ENCODE measurements around the gene SLC13A5.

The SLC13A5 gene

GRCh38 chr17:6713130-6713917 is at the start of gene SLC13A5:
SLC13A5 (minus strand) TSS chr17:6713369; CDS start chr17:6713333, 36 bp downstream.
- DNase-seq (ENCODE audit: low read depth, low spot score) = no peak
- Histone ChIP-seq H3K36me3 (ENCODE audit: insufficient read depth, low read length) (no peaks in the 10 kb centered on the region), H3K27ac (no peak within 1 kb of the TSS), H3K9me3 (ENCODE audit: low read depth, low read length) (no peaks in the 10 kb centered on the region), H3K9ac (ENCODE audit: insufficient read length) (no peak within 1 kb of the TSS), H3K4me3 (no peak within 1 kb of the TSS)
- TF ChIP-seq EZH2 (IDR thresholded peaks at IDR 0.05) = no peak
- TF ChIP-seq POLR2AphosphoS5 (IDR thresholded peaks at IDR 0.05; ENCODE audit: borderline replicate concordance, low read depth, low read length) = no peak
- TF ChIP-seq FOXP2 (optimal IDR thresholded peaks at IDR 0.05; ENCODE audit: control extremely low read depth, extremely low read length, insufficient read depth) = no peak

- Histone ChIP-seq H3K9ac (ENCODE audit: insufficient read length) (no peak overlapping the region), H3K9me3 (ENCODE audit: low read depth, low read length) (no peaks in the 10 kb centered on the region), H3K4me3 (no peak overlapping the region), H3K27ac (no peak overlapping the region), H3K36me3 (ENCODE audit: insufficient read depth, low read length) (no peaks in the 10 kb centered on the region)
- TF ChIP-seq EZH2 (IDR thresholded peaks at IDR 0.05) (no peak), FOXP2 (optimal IDR thresholded peaks at IDR 0.05; ENCODE audit: control extremely low read depth, extremely low read length, insufficient read depth) (no peak), POLR2AphosphoS5 (IDR thresholded peaks at IDR 0.05; ENCODE audit: borderline replicate concordance, low read depth, low read length) (no peak)
- DNase-seq (ENCODE audit: low read depth, low spot score) = no peak
Observed at GRCh38 chr17:6761779-6762178, 48.6 kb upstream of the SLC13A5 start.

- no peak overlapping the region for H3K9ac ChIP-seq (ENCODE audit: insufficient read length)
- no peak for DNase-seq (ENCODE audit: low read depth, low spot score)
- no peak overlapping the region for H3K27ac ChIP-seq
- no peaks in the 10 kb centered on the region for H3K36me3 ChIP-seq (ENCODE audit: insufficient read depth, low read length)
- H3K9me3 ChIP-seq (ENCODE audit: low read depth, low read length) = no peaks in the 10 kb centered on the region
- H3K4me3 ChIP-seq = no peak overlapping the region
- TF ChIP-seq POLR2AphosphoS5 (IDR thresholded peaks at IDR 0.05; ENCODE audit: borderline replicate concordance, low read depth, low read length) (no peak), FOXP2 (optimal IDR thresholded peaks at IDR 0.05; ENCODE audit: control extremely low read depth, extremely low read length, insufficient read depth) (no peak), EZH2 (IDR thresholded peaks at IDR 0.05) (no peak)
Observed at GRCh38 chr17:6757747-6758146, 44.6 kb upstream of the SLC13A5 start.

GRCh38 chr17:6756425-6757031 is 43.4 kb upstream of the SLC13A5 start:
- no peaks in the 10 kb centered on the region for H3K9me3 ChIP-seq (ENCODE audit: low read depth, low read length)
- no peak for DNase-seq (ENCODE audit: low read depth, low spot score)
- TF ChIP-seq EZH2 (IDR thresholded peaks at IDR 0.05) = no peak
- no peak for TF ChIP-seq POLR2AphosphoS5 (IDR thresholded peaks at IDR 0.05; ENCODE audit: borderline replicate concordance, low read depth, low read length)
- no peak for TF ChIP-seq FOXP2 (optimal IDR thresholded peaks at IDR 0.05; ENCODE audit: control extremely low read depth, extremely low read length, insufficient read depth)
- no peak overlapping the region for H3K9ac ChIP-seq (ENCODE audit: insufficient read length)
- no peaks in the 10 kb centered on the region for H3K36me3 ChIP-seq (ENCODE audit: insufficient read depth, low read length)
- H3K4me3 ChIP-seq = no peak overlapping the region
- H3K27ac ChIP-seq = no peak overlapping the region

- TF ChIP-seq EZH2 (IDR thresholded peaks at IDR 0.05) (no peak), POLR2AphosphoS5 (IDR thresholded peaks at IDR 0.05; ENCODE audit: borderline replicate concordance, low read depth, low read length) (no peak), FOXP2 (optimal IDR thresholded peaks at IDR 0.05; ENCODE audit: control extremely low read depth, extremely low read length, insufficient read depth) (no peak)
- Histone ChIP-seq H3K27ac (no peak within 1 kb of the TSS), H3K36me3 (ENCODE audit: insufficient read depth, low read length) (no peaks in the 10 kb centered on the region), H3K9me3 (ENCODE audit: low read depth, low read length) (no peaks in the 10 kb centered on the region), H3K9ac (ENCODE audit: insufficient read length) (no peak within 1 kb of the TSS), H3K4me3 (no peak within 1 kb of the TSS)
- DNase-seq (ENCODE audit: low read depth, low spot score) = no peak
Observed at GRCh38 chr17:6755731-6756184, 42.6 kb upstream of the SLC13A5 start, which contains the start of gene XAF1. XAF1 (plus strand) TSS chr17:6756046; CDS start chr17:6756079, 33 bp downstream.

- Histone ChIP-seq H3K9me3 (ENCODE audit: low read depth, low read length) (no peaks in the 10 kb centered on the region), H3K9ac (ENCODE audit: insufficient read length) (no peak overlapping the region), H3K27ac (no peak overlapping the region), H3K4me3 (no peak overlapping the region), H3K36me3 (ENCODE audit: insufficient read depth, low read length) (no peaks in the 10 kb centered on the region)
- TF ChIP-seq POLR2AphosphoS5 (IDR thresholded peaks at IDR 0.05; ENCODE audit: borderline replicate concordance, low read depth, low read length) (no peak), FOXP2 (optimal IDR thresholded peaks at IDR 0.05; ENCODE audit: control extremely low read depth, extremely low read length, insufficient read depth) (no peak), EZH2 (IDR thresholded peaks at IDR 0.05) (no peak)
- no peak for DNase-seq (ENCODE audit: low read depth, low spot score)
Observed at GRCh38 chr17:6755281-6755680, 42.1 kb upstream of the SLC13A5 start.

- no peak for DNase-seq (ENCODE audit: low read depth, low spot score)
- no peaks in the 10 kb centered on the region for H3K9me3 ChIP-seq (ENCODE audit: low read depth, low read length)
- H3K9ac ChIP-seq (ENCODE audit: insufficient read length) = no peak overlapping the region
- TF ChIP-seq EZH2 (IDR thresholded peaks at IDR 0.05) (no peak), FOXP2 (optimal IDR thresholded peaks at IDR 0.05; ENCODE audit: control extremely low read depth, extremely low read length, insufficient read depth) (no peak), POLR2AphosphoS5 (IDR thresholded peaks at IDR 0.05; ENCODE audit: borderline replicate concordance, low read depth, low read length) (no peak)
- H3K4me3 ChIP-seq = no peak overlapping the region
- H3K36me3 ChIP-seq (ENCODE audit: insufficient read depth, low read length) = no peaks in the 10 kb centered on the region
- H3K27ac ChIP-seq = no peak overlapping the region
Observed at GRCh38 chr17:6753546-6753945, 40.4 kb upstream of the SLC13A5 start.

- H3K4me3 ChIP-seq = no peak overlapping the region
- no peaks in the 10 kb centered on the region for H3K9me3 ChIP-seq (ENCODE audit: low read depth, low read length)
- H3K36me3 ChIP-seq (ENCODE audit: insufficient read depth, low read length) = no peaks in the 10 kb centered on the region
- TF ChIP-seq EZH2 (IDR thresholded peaks at IDR 0.05) (no peak), POLR2AphosphoS5 (IDR thresholded peaks at IDR 0.05; ENCODE audit: borderline replicate concordance, low read depth, low read length) (no peak), FOXP2 (optimal IDR thresholded peaks at IDR 0.05; ENCODE audit: control extremely low read depth, extremely low read length, insufficient read depth) (no peak)
- H3K27ac ChIP-seq = no peak overlapping the region; the same call in 1 of the 2 replicates
- no peak overlapping the region for H3K9ac ChIP-seq (ENCODE audit: insufficient read length)
- DNase-seq (ENCODE audit: low read depth, low spot score) = no peak
Observed at GRCh38 chr17:6753006-6753445, 39.9 kb upstream of the SLC13A5 start.
